Fibroblast of skin of right biceps (primary cell): Measurements from ENCODE around the gene ZSCAN23.
"Not testable (repeated sequence)": the region's sequence is repeated elsewhere in the genome, so short reads cannot be mapped to it uniquely, and the experiment has no call there.

Experiments
- DNase-seq: peaks from one replicate; pipeline ENCODE4 v3.0.0-alpha.2; 2013

ZSCAN23 gene

DNA sequence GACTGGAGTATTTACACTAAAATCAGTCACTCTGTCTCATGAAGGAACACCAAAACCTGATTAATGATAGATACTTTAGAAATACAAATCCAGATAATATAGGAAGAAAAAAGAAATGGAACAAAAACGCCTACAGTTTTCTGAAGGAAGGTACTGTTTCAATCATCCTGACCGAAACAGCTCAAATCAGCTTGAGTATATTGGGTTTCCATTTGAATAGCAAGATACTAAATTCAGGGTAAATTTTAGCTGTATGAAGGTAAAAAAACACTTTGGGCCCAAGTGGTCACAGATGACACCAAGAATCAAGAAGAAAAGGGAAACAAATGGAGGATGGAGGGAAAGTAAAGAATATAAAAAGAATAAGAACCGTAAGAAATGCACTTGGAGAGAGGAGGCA lies 6.9 kb downstream of the ZSCAN23 start:
- DNase-seq = no peak

GRCh38 chr6:28433119-28433518 lies 10.2 kb downstream of the ZSCAN23 start:
- no peak for DNase-seq

- DNase-seq = no peak
Measured at GRCh38 chr6:28429781-28430180, 13.5 kb downstream of the ZSCAN23 start.

DNA sequence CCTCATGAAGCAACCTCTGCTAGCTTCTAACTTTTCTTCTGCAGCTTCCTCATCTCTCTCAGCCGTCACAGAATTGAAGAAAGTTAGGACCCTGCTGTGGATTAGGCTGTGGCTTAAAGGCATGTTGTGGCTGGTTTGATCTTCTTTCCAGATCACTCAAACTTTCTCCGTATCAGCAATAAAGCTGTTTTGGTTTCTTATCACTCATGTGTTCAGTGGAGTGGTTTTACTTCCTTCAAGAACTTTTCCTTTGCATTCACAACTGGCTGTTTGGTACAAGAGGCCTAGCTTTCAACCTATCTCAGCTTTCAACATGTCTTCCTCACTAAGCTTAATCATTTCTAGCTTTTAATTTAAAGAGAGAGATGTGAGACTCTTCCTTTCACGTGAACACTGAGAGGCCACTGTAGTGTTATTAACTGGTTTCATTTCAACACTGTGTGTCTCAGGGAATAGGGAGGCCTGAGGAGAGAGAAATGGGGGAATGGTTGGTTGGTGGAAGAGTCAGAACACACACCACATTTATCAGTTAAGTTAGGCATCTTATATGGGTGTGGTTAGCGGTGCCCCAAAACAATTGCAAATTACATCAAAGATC lies 17.2 kb downstream of the ZSCAN23 start:
- no peak for DNase-seq

DNA sequence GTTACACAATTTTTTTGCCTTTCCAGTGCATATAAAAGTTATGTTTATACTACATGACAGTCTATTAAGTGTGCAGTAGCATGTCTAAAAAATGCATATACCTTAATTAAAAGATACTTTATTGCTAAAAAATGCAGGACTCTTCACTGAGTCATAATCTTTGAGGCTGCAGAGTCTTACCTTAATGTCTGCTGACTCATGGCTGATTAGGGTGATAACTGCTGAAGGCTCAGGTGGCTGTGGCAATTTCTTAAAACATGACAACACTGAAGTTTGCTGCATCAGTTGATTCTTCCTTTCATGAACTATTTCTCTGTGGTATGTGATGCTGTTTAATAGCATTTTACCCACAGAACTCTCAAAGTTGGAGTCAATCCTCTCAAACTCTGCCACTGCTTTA lies 19.1 kb downstream of the ZSCAN23 start:
- no peak for DNase-seq

- no peak for DNase-seq
Measured at GRCh38 chr6:28423546-28423945, 19.7 kb downstream of the ZSCAN23 start.

- no peak for DNase-seq
Measured at GRCh38 chr6:28413681-28414080, 29.6 kb downstream of the ZSCAN23 start.

DNA sequence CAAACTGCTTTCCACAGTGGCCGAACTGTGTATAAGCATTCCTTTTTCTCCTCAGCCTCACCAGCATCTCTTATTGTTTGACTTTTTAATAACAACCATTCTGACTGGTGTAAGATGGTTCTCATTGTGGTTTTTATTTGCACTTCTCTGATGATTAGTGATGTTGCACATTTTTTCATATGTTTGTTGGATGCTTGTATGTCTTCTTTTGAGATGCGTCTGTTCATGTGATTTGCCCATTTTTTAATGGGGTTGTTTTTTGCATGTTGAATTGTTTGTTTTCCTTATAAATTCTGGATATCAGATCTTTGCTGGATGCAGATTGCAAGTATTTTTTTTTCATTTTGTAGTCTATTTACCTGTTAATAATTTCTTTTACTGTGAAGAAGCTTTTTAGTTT lies 32.5 kb downstream of the ZSCAN23 start:
- no peak for DNase-seq

DNA sequence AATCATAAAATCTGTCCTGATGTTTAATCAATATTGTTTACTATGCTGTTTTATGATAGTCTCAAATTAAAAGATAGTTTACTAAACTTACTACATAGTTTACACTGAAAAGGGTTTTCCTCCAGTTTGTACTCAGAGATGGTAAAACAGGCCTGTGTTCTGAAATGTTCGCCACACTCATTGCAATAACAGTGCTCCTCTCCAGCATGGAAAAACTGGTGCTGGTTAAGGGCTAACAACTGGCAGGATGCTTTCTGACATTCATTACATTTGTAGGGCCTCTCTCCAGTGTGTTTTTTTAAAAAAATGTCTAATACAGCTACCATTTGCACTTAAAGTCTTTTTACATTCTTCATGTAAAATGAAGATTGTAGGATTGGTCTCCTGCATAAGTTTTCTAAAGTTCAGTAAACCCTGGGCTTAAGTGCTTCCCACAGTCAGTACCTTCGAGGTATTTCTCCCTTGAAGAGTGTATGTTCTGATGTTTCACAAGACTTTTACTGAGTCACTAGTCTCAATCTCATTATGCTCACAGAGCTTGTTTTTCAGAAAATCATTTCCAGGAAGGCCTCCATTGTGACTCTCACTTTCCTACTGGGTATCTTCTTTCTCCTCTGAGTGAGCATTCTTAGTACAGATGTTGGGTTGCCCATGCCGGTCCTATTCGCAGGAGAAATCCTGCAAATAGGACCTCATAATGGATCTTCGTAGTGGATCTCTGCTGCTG lies 35.1 kb downstream of the ZSCAN23 start:
- DNase-seq = no peak

DNA sequence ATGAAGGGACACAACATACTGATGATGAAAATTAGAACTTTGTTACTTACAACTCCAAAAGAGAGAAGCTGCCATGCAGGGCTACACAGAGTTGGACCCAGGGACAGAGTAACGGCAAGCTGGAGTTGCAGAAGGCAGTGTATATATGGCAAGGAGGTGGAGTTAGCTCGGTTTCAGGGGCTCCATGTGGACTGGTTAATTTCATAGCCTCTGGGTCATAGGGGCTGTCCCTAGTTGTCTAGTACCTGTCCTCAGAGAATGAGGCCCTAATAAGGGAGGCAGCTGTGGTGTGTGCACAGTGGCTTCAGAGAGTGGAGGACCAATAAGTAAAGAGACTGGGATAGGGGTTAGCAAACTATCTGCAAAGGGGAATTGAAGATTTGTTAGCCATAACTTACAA lies 35.9 kb downstream of the ZSCAN23 start:
- no peak for DNase-seq

DNA sequence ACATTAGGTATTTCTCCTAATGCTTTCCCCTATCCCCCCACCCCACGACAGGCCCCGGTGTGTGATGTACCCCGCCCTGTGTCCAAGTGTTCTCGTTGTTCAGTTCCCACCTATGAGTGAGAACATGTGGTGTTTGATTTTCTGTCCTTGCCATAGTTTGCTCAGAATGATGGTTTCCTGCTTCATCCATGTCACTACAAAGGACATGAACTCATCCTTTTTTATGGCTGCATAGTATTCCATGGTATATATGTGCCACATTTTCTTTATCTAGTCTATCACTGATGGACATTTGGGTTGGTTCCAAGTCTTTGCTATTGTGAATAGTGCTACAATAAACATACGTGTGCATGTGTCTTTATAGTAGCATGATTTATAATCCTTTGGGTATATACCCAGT lies 39.4 kb downstream of the ZSCAN23 start:
- DNase-seq = not testable (repeated sequence)

- DNase-seq = no peak
Measured at GRCh38 chr6:28402197-28402596, 41.1 kb downstream of the ZSCAN23 start.

GRCh38 chr6:28401172-28401571 lies 42.1 kb downstream of the ZSCAN23 start:
- DNase-seq = peak; percentile 57

DNA sequence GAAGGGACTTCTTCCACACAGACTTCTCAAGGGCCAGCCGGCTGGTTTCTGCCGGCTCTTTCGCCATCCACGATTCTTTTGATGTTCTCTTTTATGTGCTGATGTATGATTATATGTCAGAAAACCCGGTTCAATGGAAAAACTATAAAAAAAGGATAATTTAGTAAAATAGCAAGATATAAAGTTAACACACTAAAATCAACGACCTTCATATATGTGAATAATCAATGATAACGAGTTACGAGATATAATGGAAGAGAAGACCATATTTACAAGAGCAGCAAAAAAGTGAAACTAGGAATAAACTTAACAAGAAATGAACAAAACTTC lies 43.2 kb downstream of the ZSCAN23 start:
- no peak for DNase-seq

DNA sequence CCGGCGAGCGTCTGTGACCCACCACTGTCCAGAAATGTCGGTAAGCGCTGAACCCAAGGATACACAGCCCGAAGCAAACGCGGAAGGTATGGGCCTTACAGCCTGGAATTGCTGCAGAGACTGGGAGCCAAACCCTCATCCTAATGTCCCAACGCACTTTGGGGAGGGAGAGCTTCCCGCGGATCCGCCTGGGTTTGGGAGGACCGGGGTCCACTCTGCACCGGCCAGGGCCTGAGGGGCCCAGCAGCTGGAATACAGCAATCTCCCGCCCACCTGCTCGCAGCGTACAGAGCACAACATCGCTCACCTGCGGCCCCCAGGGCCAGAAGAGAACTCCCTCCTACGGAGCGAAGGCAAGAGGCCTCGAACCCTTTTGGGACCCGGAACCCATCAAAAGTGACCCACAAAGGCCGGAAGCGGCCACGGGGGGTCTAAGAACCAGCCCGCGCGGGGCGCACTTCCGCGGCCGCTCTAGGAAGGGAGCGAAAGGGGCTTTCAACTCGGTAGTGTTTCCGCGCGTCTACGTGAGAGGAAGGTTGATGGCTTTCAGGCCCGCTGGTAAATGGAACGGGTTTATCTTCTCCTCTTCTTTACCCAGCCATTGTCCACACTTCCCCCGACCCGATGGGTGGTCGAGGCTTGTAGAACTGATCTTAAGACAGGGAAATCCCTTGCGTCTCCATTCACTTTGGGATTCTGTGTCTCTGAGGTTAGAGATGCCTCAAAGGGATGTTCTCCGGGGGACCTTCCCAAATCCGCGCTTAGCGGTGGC lies 43.8 kb downstream of the ZSCAN23 start, which contains the start of gene ZSCAN12:
TSS of gene ZSCAN12 (minus strand) at position 398 of the 772 bp plus-strand sequence. CDS start 1,342 bp downstream, outside the sequence.
- DNase-seq = peak; percentile 93

GRCh38 chr6:28395918-28396317 lies 47.4 kb downstream of the ZSCAN23 start:
- no peak for DNase-seq

GRCh38 chr6:28393912-28394662 lies 49.2 kb downstream of the ZSCAN23 start:
- peak; percentile 8 for DNase-seq

DNA sequence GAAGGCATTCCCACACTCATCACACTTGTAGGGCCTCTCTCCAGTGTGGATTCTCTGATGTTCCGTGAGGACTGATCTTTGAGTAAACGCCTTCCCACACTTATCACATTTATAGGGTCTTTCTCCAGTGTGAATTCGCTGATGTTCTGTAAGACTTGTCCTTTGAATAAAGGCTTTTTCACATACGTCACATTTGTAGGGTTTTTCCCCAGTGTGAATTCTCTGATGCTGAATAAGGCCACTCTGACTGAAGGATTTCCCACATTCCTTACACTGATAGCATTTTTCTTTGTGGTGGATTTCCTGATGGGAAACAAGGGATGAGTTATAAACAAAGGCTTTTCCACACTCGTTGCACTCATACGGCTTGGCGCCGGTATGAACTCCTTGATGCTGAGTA lies 52.6 kb downstream of the ZSCAN23 start:
- peak; percentile 1 for DNase-seq

DNA sequence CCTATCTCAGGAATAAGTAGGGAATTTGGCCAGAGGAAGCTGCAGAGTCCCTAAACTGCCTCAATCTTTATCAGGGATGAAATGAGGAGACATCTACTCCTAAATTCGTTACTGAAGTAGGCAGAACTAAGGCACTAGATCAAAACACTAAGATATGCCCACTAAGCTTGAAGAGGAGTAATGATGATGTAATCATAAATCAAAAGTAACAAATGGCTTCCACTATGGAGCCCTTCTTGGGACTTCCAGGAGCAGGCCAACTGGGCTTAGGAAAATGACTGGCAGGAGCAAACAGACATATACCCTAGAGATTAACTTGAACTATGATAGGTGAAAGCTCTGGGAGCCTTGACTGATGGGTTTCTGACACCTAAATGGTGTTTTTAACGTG lies 59.2 kb downstream of the ZSCAN23 start:
- no peak for DNase-seq

GRCh38 chr6:28383235-28384142 lies 59.8 kb downstream of the ZSCAN23 start:
- DNase-seq = peak; percentile 66
